Left ventricle myocardium superior (tissue), 1 donor: ENCODE data around the gene ATP9A. TPM values are rescaled to one million over a fixed set of nuclear protein-coding genes. Genes with fewer than 3 reads are reported as not detected.

Experiments used
- ATAC-seq: fragments of 200-7000 bp; cut with Tn5 transposase; one replicate; pipeline ENCODE4 v1.9.1; 2020; ENCODE audit warnings: mild to moderate bottlenecking, moderate library complexity
- DNase-seq: peaks from one replicate; pipeline ENCODE4 v3.0.0-alpha.2; 2020
- intact Hi-C: fragments of 100-400 bp; cut with micrococcal nuclease; formaldehyde crosslinking; loops from one replicate; pipeline ENCODE4 v1.11.0; 2022
- total RNA-seq: library from RNA; stranded (reverse); fragmentation: NEBNext Ultra II Directional; extraction: Animal tissue kit (Norgen Biotek cat#: 25700); gene quantifications from one replicate; pipeline ENCODE4 v1.2.1, GENCODE V29; 2021
- donor health status: DM: no; HTN: yes; CAD: no; lungs with severe emphysema.

Gene ATP9A
- total RNA-seq, 1 donor from 2014 or later: 21.2 TPM

DNA sequence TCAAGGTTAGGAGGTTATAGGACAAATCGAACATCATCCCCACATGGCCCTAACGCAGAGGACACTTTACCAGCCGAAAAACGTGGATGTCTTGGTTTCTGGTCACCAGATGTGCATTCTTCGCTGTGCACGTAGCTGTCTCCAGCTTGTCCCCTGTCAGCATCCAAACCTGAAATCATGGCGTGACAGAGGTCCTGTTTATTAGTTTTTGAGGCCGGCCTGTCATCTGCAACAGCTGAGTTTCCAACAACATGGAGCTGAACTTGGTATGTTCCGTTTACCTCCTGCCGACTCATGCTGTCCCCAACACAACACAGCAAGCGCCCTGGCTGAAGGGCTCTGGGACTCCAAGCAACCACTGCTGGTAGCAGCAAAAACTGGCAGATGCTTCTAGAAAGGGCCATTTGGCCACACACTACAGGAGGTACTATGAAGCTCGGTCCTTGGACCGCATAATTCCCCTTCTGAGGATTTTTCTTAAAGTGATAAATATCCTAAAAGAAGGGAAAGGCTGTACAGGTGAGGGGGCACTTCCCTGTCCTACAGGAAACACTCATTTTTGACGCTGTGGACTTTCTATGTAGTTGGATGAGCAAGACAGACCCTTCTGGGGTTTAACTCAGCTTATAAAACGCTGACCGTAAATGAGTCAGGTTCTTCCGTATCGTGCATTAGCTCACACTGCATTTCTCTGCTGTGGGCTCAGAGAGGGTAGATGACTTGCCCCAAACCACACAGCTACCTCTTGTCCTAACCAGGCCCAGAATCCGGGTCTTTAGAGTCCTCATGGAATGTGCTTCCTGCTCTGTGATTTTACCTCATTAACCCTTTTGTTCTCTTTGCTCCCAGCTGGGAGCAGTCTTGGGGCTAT lies 146.0 kb downstream of the ATP9A start:
- intact Hi-C loops: no loop called here

DNA sequence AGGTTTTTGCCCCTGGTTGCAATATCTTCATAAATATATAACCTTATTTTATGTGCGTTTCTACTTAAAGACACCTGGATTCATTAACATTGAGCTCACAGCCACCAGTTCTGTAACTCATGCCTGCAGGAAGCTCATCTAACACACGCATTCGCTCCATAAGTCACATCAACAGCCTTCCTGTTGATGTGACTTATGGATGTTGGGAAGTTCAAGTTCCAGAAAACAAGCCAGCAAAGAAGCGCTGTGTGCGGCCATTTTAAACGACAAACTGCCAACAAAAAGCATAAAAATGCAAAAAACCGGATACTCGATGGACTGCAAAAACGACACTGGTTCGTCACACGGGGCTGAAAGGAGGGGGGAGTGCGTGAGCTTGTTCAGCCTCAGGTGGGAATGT lies 147.8 kb downstream of the ATP9A start:
- intact Hi-C loops: no loop called here
- ATAC-seq (no peak), DNase-seq (no peak)

More for the DNA sequence above, 146.0 kb downstream of the ATP9A start:
- DNase-seq (no peak), ATAC-seq (no peak)

DNA sequence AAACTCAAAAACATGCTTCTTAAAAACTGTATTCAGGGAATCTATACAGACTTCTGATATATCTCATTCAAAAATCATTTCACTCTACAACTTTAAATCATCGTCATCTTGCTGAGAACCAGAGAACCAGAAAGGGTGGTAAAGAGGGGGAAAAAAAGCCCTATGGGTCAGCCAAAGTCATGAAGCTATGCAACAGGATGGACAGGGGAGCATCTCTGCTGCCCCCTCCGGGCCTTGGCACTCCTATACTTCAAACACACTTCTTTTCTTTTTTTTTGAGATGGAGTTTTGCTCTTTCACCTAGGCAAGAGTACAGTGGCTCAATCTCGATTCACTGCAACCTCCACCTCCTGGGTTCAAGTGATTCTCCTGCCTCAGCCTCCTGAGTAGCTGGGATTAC lies 152.1 kb downstream of the ATP9A start:
- DNase-seq (no peak), ATAC-seq (no peak)
- intact Hi-C loops: no loop called here

DNA sequence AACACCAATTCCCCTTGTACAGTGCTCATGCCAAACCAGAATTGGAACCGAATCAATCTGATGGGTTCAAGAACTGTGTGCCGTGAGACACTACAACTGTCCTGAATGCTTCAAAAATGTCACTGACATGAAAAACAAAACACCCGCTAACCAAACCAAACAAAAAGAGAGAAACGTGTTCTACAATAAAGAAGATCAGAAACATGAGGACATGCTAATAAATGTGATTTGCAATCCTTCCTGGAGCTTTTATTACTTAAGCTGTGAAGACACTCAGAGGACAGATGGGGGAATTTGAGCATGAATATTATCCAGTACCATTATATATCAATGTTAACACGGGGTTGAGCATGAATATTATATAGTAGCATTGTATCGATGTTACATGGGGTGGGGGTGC lies 153.5 kb downstream of the ATP9A start:
- ATAC-seq: no peak
- no peak for DNase-seq
- intact Hi-C loops: no loop called here

DNA sequence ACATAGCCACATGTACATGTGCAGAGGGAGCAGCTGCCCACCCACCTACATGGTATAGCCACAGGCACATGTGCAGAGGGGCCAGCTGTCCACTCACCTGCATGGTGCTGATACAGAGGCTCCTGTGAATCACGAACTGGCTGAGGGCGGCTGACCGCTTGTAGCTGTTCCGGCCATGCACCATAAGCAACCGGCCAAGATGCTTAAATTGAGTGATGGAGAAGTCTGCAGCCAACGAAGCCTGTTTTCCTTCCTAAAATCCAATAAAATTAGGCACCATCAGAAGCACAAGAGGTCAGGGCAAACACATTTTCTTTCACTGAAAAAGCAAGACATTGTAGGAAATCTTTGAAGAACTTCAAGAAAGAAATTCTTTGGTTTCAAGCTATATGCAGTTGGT lies 154.6 kb downstream of the ATP9A start:
- ATAC-seq (no peak), DNase-seq (no peak)
- intact Hi-C loops: no loop called here

DNA sequence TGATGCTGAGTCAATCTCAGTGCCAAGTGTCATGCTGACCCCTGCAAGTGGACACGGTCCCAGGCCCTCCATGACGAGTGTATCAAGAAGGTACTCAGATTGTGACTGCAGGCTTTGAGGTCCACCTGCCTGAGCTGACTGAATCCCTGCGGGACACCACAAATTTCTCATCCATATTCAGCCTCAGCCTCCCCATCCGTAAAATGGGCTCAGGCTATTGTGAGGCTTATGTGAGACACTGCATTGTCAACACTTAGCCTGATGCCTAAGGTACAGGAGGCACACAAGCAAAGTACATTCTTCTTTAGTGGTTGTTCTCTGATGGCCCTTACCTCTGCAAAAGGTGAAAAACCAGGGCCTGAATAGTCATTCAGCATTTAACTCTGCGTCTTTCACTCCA lies 155.3 kb downstream of the ATP9A start:
- intact Hi-C loops: no loop called here
- DNase-seq (no peak), ATAC-seq (no peak)

DNA sequence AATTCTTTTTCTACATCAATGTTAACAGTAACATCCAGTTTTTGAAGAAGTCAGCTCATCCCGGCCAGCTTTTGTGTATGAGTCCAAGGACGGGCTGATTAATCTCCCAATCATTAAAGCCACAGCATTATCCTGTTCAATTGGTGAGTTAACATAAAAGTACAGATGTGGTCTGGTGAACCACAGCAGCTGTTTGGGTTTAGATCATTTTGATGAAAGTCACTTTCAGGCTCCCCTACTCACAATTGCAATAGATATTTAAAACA lies 156.6 kb downstream of the ATP9A start:
- DNase-seq: no peak
- ATAC-seq: no peak
- intact Hi-C loops: no loop called here

DNA sequence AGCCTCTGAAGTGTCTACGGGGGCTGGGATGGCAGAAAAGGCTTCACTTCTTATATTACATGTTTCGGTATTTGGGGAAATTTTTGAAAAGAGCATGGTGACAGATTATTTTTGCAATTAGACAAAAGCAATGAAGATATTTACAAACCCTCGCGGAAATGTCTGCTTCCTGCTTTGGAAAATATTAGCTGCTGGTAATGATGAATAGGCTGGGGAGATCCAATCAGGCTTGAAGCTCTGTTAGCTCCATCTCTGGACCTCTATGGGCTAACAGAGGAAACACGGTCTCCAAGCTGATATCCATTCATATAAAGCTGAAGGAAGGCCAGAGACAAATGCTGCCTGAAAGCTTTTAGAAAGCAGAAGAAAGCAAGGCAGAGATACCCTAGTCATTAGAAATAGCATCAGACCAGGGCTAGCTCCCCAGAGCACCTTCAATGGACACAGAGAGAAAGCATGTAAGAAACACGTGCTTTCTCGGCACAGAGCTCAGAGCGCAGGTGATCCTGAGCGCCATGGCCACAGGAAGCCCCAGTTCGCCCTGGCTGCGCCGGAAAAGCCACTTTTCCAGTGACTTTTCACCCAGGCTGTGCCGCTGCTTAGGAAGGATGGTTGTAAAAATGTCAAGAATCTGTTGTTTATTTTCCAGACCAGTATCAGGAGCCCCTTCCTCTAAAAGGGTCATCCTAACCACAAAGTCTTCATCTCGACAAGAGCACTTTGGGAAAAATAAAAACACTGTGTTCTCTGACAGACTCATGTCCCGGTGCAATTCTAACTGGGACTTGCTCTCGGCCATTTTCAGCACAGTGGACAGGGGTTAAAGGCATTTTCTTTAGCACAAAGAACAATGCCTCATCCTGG lies 157.2 kb downstream of the ATP9A start:
- ATAC-seq: no peak
- DNase-seq: no peak
- intact Hi-C loops: no loop called here

DNA sequence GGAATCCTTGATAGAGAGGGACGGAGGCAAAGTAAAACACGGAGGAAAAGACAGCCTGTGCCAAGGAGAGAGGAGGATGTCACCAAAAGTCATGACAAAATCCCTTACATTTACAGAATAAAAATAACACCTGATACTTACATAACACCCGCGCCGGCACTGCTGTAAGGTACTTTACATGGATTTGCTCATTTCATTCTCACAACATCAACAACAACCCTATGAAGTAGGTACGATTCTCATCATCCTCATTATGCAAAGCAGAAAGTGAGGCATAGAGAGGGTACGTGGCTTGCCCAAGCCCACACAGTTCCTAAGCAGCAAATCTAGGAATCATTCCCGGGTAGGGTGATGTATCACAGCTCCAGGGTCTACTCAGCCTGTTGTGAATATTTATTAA lies 158.1 kb downstream of the ATP9A start:
- DNase-seq (no peak), ATAC-seq (no peak)
- intact Hi-C loops: no loop called here

DNA sequence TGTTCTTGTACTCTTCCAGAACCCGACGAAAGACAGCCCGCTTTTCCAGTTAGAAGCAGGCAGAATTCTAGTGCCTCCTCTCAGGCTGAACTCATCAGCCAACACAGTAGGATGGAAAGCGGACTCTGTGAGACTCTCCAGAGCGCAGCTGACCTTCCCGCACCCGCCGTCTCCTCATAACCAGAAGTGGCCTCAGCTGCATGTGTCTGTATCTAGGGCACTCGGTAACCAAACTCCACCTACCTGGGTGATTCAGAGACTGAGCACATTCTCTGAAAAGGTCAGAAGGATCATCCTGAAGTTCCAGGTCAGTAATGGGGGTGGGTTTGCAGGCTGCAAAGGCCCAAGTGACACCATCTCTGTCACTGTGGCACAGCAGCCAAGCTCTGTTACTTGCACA lies 158.9 kb downstream of the ATP9A start:
- intact Hi-C loops: no loop called here
- ATAC-seq: no peak
- no peak for DNase-seq

DNA sequence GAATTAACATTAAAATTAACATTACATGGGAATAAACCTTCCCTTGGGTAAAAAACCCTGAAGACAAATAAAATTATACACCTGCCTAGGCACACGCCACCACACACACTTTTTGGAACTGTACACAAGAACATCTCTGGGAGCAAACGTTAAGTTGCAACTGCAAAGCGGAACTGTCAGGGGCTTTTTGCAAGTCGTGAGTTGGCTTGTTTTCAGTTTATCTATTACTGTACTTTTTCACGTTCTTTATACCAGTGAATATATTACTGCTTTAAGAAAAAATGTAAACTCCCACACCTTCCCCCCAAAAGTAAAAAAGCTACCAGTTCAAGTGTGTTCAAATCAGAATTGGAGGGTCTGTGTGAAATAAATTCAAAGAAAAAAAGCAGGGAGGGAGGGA lies 160.1 kb downstream of the ATP9A start:
- DNase-seq: no peak
- intact Hi-C loops: no loop called here
- no peak for ATAC-seq

DNA sequence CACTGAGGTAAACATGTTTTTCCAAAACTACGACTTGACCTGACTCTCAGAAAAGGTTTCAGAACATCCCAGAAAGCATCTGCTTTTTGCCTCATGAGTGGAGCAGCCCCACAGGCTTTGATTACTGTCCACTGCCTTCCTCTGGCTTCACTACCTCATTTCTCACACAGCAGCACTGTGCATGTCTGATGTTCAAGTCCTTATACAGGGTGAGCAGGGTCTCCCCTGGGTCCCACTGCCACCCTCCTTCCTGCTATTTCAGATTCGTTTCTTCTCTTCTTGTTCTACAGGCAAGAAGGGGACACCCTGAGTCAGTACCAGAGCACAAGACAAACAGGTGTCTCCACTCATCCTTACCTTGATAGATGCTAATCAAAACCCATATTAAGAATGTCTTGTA lies 161.0 kb downstream of the ATP9A start:
- ATAC-seq (no peak), DNase-seq (no peak)

DNA sequence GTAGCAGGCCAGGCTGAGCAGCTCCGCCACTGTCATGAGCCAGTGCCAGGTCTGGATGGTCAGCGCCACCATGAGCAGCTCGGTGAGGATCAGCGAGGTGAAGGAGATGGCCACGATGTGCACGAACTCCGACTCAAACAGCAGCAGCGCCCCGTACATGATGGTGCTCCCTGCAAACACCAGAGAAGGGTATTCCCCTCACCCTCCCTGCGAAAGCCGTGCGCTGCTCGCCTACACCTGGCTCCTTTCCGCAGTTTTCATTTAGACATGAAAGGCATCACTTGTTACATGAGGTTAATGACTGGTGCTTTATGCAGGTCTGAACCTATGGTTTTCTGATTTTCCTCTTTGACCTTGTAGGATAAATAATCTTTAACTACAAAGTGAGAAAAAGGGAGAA lies 163.3 kb downstream of the ATP9A start:
- ATAC-seq (no peak), DNase-seq (no peak)
- intact Hi-C loops: no loop called here

More for the DNA sequence above, 161.0 kb downstream of the ATP9A start:
- intact Hi-C loops: no loop called here

DNA sequence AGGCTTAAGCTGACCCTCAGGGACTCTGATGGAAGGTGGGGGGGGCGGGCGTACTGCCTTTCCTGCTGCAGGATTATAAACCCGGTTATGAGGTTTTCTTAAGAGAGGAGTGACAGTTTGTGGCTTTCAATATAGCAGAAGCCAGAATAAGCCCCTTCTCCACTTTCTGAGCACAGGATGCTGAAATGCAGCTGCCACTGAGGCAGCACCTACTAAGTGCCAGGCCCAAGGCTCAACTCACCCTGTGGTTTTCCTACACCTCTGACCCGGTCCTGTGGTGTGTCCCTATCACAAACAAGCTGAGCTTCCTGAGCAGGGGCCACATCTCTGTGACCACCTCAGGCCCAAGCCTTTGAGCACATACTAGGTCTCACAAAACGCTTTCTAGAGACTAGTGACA lies 166.1 kb downstream of the ATP9A start:
- DNase-seq: no peak
- ATAC-seq: no peak

DNA sequence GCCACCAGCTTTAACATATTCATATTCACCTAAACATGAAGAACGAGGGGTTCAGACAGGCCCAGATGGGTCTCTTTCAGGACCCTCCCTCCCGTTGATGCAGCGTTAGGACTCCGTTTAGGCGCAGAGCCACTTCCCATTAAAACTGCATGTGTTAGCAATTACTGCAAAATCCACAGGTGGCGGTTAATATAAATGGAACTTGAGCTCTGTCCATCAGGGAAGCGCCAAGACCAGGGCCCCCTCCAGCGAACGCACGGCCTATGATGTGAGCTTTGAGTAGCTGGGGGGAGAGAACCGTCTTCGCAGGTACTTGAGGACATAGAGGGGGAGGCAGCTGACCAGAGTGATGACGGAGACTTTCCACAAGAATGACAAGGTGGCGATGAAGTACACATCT lies 167.2 kb downstream of the ATP9A start:
- DNase-seq: no peak
- ATAC-seq: no peak
- intact Hi-C loops: no loop called here

More for the DNA sequence above, 166.1 kb downstream of the ATP9A start:
- intact Hi-C loops: no loop called here

DNA sequence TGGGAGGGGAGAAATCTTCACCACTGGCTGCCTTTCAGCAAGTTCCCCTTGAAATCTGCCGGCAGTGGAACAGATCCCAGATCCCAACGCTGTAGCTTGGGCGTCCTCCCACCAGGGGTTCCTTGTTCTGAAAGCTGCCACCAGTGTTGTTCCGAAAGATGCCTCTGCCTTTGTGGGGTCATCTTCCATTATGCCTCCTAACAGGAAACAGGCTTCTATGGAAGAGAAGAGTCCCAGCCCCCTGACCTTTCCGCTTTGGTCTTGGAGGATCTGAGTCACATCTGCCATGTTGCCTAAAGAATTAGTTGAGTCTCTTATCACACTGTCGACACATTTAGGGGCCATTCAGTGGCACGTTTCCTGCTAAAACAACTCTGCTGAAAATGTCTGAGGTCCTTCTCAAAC lies 168.2 kb downstream of the ATP9A start:
- no peak for ATAC-seq

DNA sequence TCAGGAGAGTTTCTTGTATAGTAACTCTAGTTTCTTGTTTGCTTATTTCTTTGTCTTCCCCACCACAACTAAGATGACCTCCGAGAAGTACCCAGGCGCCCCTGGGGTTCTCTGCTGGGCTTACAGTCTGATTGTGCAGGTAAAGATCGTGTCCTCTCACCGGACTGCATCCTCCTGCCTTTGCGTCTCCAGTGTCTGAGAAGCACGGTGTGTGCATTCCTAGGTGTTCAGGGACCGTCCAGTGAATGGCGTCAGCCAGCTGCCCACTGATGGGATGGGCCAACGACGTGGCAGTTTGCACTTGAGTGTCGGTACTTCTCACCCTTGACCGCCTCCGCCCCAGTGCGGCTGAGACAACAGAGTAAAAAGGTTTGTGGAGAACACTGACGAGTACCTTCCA lies 169.6 kb downstream of the ATP9A start:
- ATAC-seq (no peak), DNase-seq (no peak)
- intact Hi-C loops: loop anchor here (5.0 kb wide), 1 partner anchor 226 kb away; no protein-coding TSS in a partner anchor

More for the DNA sequence above, 168.2 kb downstream of the ATP9A start:
- no peak for DNase-seq
- intact Hi-C loops: no loop called here

DNA sequence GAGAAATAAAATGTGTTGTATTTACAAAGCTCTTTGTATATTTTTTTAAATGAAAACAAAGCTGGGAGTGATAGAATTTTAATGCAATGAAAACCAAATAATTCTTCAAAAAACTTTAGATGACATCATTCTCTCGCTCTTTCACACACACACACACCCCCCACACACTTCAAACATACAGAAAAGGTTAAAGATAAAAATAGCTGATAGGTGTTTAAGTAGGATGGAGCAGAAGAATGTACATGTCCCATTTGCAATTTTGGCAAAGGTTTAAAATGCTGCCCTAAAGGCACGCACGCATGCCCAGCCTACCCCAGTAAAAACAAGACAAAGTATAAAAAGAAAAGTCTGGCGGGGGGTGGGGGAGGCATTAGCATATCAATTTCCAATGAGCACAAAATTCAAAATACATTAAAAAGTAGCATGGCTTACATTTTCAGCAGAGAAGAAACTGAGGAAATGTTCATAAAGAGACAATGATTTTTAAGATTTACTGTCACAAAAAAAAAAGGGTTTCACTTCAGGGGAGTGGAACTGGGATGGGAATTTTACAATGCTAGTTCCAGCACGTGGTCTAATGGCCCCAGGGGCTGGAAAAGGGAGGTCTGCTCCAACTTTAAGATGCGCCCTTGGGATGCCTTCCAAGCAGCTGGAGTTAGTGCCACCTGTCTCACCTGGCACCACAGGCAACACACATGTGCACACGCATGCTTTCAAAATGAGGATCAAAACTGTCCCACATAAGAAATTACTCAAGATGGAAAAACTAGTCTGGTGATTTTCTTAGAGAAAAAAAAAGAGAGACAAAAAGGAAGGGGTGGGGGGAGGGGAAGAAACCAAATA lies 170.6 kb downstream of the ATP9A start:
- intact Hi-C loops: loop anchor here (5.0 kb wide), 1 partner anchor 225 kb away; no protein-coding TSS in a partner anchor
- DNase-seq (no peak), ATAC-seq (no peak)

DNA sequence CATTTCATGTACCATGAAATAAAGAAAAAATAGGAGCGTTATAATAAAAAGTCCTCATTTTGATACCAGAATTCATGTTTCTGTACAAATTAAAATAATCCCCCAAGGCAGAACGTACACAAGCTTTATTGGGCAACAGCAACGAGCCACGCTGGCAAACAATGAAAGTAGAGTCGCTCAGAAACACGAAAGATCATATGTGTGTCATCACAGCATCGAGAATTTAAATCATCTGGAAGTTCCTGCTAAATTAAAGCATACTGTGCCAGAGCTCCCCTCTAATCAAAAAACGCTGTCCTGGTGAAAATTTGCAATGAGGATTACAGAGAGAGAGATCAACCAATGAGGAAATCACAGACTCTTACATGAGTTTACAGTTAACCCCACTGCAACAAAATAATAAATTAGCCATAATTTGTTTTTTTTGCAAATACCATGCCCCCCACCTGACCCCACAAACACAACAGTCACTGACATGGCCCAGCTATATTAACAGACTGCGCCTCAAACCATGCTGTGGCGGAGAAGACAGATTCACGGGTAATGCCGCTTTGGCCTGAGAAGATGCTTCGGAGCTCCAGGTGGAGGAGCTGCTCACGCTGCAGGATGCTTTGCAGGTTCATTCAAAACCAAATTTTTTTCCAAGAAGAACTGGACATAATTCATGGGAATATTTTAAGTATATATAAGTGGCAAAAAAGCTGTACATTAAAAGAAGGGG lies 171.4 kb downstream of the ATP9A start:
- ATAC-seq: no peak
- intact Hi-C loops: loop anchor here (5.0 kb wide), 1 partner anchor 225 kb away; no protein-coding TSS in a partner anchor

More for the DNA sequence above, 171.4 kb downstream of the ATP9A start:
- no peak for DNase-seq
